HG03280 (cell line): ENCODE measurements around the gene KDM4C.
A peak's percentile ranks its signal among the peaks of the same experiment; 100 is the strongest.

Experiments
- ATAC-seq: cut with Tn5 transposase; IDR thresholded peaks from one replicate; pipeline ENCODE4 v1.9.1; 2021; ENCODE audit warnings: mild to moderate bottlenecking, moderate library complexity; ENCODE audit not compliant: unreplicated experiment

KDM4C gene

GRCh38 chr9:6897898-6898302, 140.1 kb downstream of the KDM4C start:
- no peak for ATAC-seq

GRCh38 chr9:6899274-6899673, 141.5 kb downstream of the KDM4C start:
- no peak for ATAC-seq

- no peak for ATAC-seq
Observed at GRCh38 chr9:6900440-6900883, 142.7 kb downstream of the KDM4C start.

- ATAC-seq = no peak
Observed at GRCh38 chr9:6901180-6901579, 143.4 kb downstream of the KDM4C start.

GRCh38 chr9:6902423-6902822, 144.7 kb downstream of the KDM4C start:
- no peak for ATAC-seq

- no peak for ATAC-seq
Observed at GRCh38 chr9:6904371-6904770, 146.6 kb downstream of the KDM4C start.

- no peak for ATAC-seq
Observed at GRCh38 chr9:6905850-6906375, 148.1 kb downstream of the KDM4C start.

- ATAC-seq = no peak
Observed at GRCh38 chr9:6907772-6908381, 150.1 kb downstream of the KDM4C start.

GRCh38 chr9:6909181-6909580, 151.4 kb downstream of the KDM4C start:
- ATAC-seq = no peak

GRCh38 chr9:6910032-6910431, 152.3 kb downstream of the KDM4C start:
- no peak for ATAC-seq

GRCh38 chr9:6910497-6910896, 152.7 kb downstream of the KDM4C start:
- ATAC-seq = no peak

- no peak for ATAC-seq
Observed at GRCh38 chr9:6911901-6912638, 154.3 kb downstream of the KDM4C start.

GRCh38 chr9:6915635-6916034, 157.9 kb downstream of the KDM4C start:
- ATAC-seq = no peak

- ATAC-seq = peak; percentile 82
Observed at GRCh38 chr9:6917162-6917561, 159.4 kb downstream of the KDM4C start.

- no peak for ATAC-seq
Observed at GRCh38 chr9:6920041-6920440, 162.3 kb downstream of the KDM4C start.

- ATAC-seq = no peak
Observed at GRCh38 chr9:6921315-6921714, 163.5 kb downstream of the KDM4C start.

- no peak for ATAC-seq
Observed at GRCh38 chr9:6922124-6922676, 164.4 kb downstream of the KDM4C start.

GRCh38 chr9:6922680-6923079, 164.9 kb downstream of the KDM4C start:
- no peak for ATAC-seq

GRCh38 chr9:6923086-6923485, 165.3 kb downstream of the KDM4C start:
- ATAC-seq = no peak

- ATAC-seq = no peak
Observed at GRCh38 chr9:6924149-6924548, 166.4 kb downstream of the KDM4C start.

GRCh38 chr9:6924988-6925563, 167.3 kb downstream of the KDM4C start:
- ATAC-seq = no peak

- no peak for ATAC-seq
Observed at GRCh38 chr9:6925836-6926235, 168.1 kb downstream of the KDM4C start.
